AG04449 (cell line): ENCODE results near the gene RHEX.
"Not testable (repeated sequence)": the region's sequence is repeated elsewhere in the genome, so short reads cannot be mapped to it uniquely, and the experiment has no call there.

Source experiments
- CTCF ChIA-PET: fragments of 350-600 bp; formaldehyde crosslinking; extraction: SDS; loops from one replicate; lab custom pipeline; 2021; ENCODE audit warnings: antibody characterized with exemption; lab: Yijun Ruan, JAX
- POLR2A ChIA-PET: fragments of 400-600, 350-600 bp; formaldehyde crosslinking; extraction: SDS; loops from one replicate; lab custom pipeline; 2020; ENCODE audit warnings: antibody characterized with exemption, inconsistent platforms; lab: Yijun Ruan, JAX
- DNase-seq: peaks from one replicate; pipeline ENCODE4 v3.0.0-alpha.2; 2010; ENCODE audit warnings: low read depth, low spot score
- H3K4me3 ChIP-seq: 2 replicates; pipeline ENCODE4 v1.5.1; 2011; ENCODE audit warnings: low read depth, mild to moderate bottlenecking, control low read depth, low read length
- TF ChIP-seq, protein P1 (sequence below): IDR thresholded peaks from one replicate; pipeline ENCODE4 v1.5.1; 2011; ENCODE audit warnings: mild to moderate bottlenecking, moderate library complexity, low read length, control low read depth, inconsistent platforms; ENCODE audit not compliant: insufficient read depth; ENCODE audit errors: missing control alignments

RHEX gene

DNA sequence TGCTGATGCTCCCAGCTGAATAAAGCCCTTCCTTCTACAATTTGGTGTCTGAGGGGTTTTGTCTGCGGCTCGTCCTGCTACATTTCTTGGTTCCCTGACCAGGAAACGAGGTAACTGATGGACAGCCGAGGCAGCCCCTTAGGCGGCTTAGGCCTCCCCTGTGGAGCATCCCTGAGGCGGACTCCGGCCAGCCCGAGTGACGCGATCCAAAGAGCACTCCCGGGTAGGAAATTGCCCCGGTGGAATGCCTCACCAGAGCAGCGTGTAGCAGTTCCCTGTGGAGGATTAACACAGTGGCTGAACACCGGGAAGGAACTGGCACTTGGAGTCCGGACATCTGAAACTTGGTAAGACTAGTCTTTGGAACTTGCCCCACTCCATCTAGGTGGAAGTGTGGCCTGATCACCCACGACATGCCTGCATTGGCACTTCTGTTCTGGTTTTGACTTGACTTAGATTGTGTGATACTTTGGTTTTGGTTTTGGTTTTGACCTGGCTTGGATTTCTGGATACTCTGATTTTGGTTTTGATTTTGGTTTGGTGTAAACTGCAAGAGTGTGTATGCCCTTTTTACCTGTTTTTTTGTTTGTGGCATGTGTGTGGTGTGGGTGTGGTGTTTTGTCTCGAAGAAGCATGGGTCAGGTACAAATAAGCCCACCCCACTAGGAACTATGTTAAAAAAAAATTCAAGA lies at the start of gene RHEX:
TSS of gene RHEX (plus strand) at position 255 of the 692 bp plus-strand sequence. CDS start 44,656 bp downstream, outside the sequence.
- CTCF ChIA-PET, H3K4me3 ChIP-seq, DNase-seq, POLR2A ChIA-PET: not testable (repeated sequence)

DNA sequence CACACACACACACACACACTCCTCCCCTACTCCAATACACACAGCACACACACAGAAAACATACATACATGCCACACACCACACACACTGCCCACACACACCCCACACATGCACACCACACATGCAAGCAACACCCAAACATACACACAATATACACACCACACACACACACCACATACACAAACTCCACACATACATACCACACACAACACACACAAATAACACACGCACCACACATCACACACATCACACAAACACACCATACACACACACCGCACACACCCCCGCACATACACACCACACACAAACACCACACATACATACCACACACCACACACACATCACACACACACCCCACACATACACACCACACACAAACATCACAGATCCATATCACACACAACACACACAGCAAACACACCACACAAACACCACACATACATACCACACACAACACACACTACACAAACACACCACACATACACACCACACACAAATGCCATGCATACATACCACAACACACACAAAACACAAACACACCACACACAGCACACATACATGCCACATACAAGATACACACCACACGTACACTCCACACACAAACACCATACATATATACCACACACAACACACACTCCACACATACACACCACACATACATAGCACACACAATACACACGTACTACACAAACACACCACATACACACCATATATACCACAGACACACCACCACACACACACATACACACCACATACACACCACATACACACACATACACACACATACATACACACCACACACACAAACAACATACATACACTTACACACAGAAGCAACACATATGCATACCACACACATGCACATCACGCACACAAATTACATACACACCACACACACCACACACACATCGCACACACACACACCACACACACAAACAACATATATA lies 48.8 kb upstream of the RHEX start:
- ChIA-PET POLR2A (no interaction called here), CTCF (interaction anchor here (1.0 to 1.7 kb wide), 6 partner anchors 12 to 104 kb away, joined by 3 to 11 read pairs (median 4); no protein-coding TSS in a partner anchor)

GRCh38 chr1:206004826-206005225 lies 48.1 kb upstream of the RHEX start:
- ChIA-PET CTCF (interaction anchor here (1.0 to 1.1 kb wide), 2 partner anchors 25 to 101 kb away, joined by 3 to 4 read pairs; no protein-coding TSS in a partner anchor), POLR2A (no interaction called here)
- H3K4me3 ChIP-seq, result no peak overlapping the region
- TF ChIP-seq, protein P1, sequence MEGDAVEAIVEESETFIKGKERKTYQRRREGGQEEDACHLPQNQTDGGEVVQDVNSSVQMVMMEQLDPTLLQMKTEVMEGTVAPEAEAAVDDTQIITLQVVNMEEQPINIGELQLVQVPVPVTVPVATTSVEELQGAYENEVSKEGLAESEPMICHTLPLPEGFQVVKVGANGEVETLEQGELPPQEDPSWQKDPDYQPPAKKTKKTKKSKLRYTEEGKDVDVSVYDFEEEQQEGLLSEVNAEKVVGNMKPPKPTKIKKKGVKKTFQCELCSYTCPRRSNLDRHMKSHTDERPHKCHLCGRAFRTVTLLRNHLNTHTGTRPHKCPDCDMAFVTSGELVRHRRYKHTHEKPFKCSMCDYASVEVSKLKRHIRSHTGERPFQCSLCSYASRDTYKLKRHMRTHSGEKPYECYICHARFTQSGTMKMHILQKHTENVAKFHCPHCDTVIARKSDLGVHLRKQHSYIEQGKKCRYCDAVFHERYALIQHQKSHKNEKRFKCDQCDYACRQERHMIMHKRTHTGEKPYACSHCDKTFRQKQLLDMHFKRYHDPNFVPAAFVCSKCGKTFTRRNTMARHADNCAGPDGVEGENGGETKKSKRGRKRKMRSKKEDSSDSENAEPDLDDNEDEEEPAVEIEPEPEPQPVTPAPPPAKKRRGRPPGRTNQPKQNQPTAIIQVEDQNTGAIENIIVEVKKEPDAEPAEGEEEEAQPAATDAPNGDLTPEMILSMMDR, result no peak
- no peak for DNase-seq

More for the DNA sequence above, 48.8 kb upstream of the RHEX start:
- no peak overlapping the region for H3K4me3 ChIP-seq
- TF ChIP-seq, protein P1, result no peak
- no peak for DNase-seq

GRCh38 chr1:206005234-206005633 lies 47.7 kb upstream of the RHEX start:
- no peak for DNase-seq
- H3K4me3 ChIP-seq, result no peak overlapping the region
- ChIA-PET CTCF (interaction anchor here (1.0 to 1.1 kb wide), 2 partner anchors 24 to 100 kb away, joined by 3 to 4 read pairs; no protein-coding TSS in a partner anchor), POLR2A (no interaction called here)
- TF ChIP-seq, protein P1, result no peak

DNA sequence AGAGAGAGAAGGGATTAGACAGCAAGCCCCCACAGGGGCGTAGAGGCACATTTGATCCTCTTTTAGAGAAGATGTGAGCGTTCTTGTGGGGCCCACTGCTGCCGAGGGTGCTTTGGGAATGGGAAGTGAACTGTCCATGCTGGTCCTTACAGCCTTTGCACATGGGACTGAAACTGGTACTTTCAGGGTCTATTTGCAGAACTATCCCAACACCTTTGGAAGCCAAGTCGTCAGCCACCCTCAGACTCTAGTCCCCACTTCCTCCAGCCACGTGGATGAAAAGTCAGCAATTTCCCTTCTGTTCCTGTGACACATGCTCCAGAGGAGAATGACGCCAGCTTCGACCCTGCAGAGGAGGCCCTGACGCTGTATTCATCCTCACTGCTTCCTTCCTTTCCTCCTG lies 47.2 kb upstream of the RHEX start:
- TF ChIP-seq, protein P1, result no peak
- CTCF ChIA-PET, result interaction anchor here (1.1 kb wide), 1 partner anchor 24 kb away, joined by 3 read pairs; no protein-coding TSS in a partner anchor
- POLR2A ChIA-PET, result no interaction called here

GRCh38 chr1:206006946-206007345 lies 46.0 kb upstream of the RHEX start:
- DNase-seq, result no peak
- ChIA-PET POLR2A (no interaction called here), CTCF (no interaction called here)
- TF ChIP-seq, protein P1, result no peak
- no peak overlapping the region for H3K4me3 ChIP-seq

More for the DNA sequence above, 47.2 kb upstream of the RHEX start:
- no peak for DNase-seq
- no peak overlapping the region for H3K4me3 ChIP-seq
